ENCODE measurements around the gene SPCS1. TPM values are rescaled to one million over a fixed set of nuclear protein-coding genes. Genes with fewer than 3 reads are reported as not detected.
A peak's percentile ranks its signal among the peaks of the same experiment; 100 is the strongest.

Gene SPCS1
- total and polyA plus RNA-seq, 12 donors = 42.2 to 409 (median 137) TPM

- no peaks in the 10 kb centered on the region for H3K9me3 ChIP-seq (replicated peaks in 1 of 3)
- TF ChIP-seq CTCF (IDR thresholded peaks at IDR 0.05) (no peak), POLR2A (IDR thresholded peaks at IDR 0.05) (no peak)
- no peak overlapping the region for H3K4me3 ChIP-seq
- intact Hi-C loops (cut with DNase I) = loop anchor here in 1 of 2 donors (10.0 kb wide), 1 partner anchor 221 kb away; no protein-coding TSS in a partner anchor
- H3K27ac ChIP-seq = no peak overlapping the region
- DNase-seq = no peak
- no peaks in the 10 kb centered on the region for H3K27me3 ChIP-seq
- WGBS, 4 donors = 78 to 94% (median 84%) methylated on average over 4 of the region's 4 CpGs
- H3K4me1 ChIP-seq (replicated peaks in 1 of 2) = peaks cover 0 to 1% of the 10 kb centered on the region in 2 donors
- H3K36me3 ChIP-seq (replicated peaks in 1 of 2) = peaks cover 0 to 79% of the 10 kb centered on the region in 2 donors
Observed at GRCh38 chr3:52695798-52696671, 9.9 kb upstream of the SPCS1 start.

- Histone ChIP-seq H3K36me3 (replicated peaks in 1 of 2) (peaks cover 0 to 69% of the 10 kb centered on the region in 2 donors), H3K27ac (no peak overlapping the region), H3K4me3 (no peak overlapping the region), H3K4me1 (replicated peaks in 1 of 2) (peaks cover 4 to 11% of the 10 kb centered on the region in 2 donors), H3K27me3 (no peaks in the 10 kb centered on the region), H3K9me3 (replicated peaks in 1 of 3) (no peaks in the 10 kb centered on the region)
- intact Hi-C loops (cut with DNase I) = loop anchor here in 1 of 2 donors (10.0 kb wide), 1 partner anchor 222 kb away; no protein-coding TSS in a partner anchor
- no peak for DNase-seq
- WGBS, 4 donors = 79 to 86% (median 81%) methylated on average over 2 of the region's 2 CpGs
- TF ChIP-seq POLR2A (IDR thresholded peaks at IDR 0.05) (no peak), CTCF (IDR thresholded peaks at IDR 0.05) (no peak)
Observed at GRCh38 chr3:52696830-52697631, 8.9 kb upstream of the SPCS1 start.

GRCh38 chr3:52697632-52697965 is 8.3 kb upstream of the SPCS1 start:
- H3K4me3 ChIP-seq = no peak overlapping the region
- TF ChIP-seq POLR2A (IDR thresholded peaks at IDR 0.05) (no peak), CTCF (IDR thresholded peaks at IDR 0.05) (no peak)
- DNase-seq = no peak
- H3K27me3 ChIP-seq = no peaks in the 10 kb centered on the region
- no peak overlapping the region for H3K27ac ChIP-seq
- intact Hi-C loops (cut with DNase I) = loop anchor here in 1 of 2 donors (10.0 kb wide), 1 partner anchor 223 kb away; no protein-coding TSS in a partner anchor
- no peaks in the 10 kb centered on the region for H3K9me3 ChIP-seq (replicated peaks in 1 of 3)
- H3K4me1 ChIP-seq (replicated peaks in 1 of 2) = peaks cover 5 to 17% of the 10 kb centered on the region in 2 donors
- H3K36me3 ChIP-seq (replicated peaks in 1 of 2) = peaks cover 0 to 64% of the 10 kb centered on the region in 2 donors
- 91 to 95% (median 92%) methylated on average over 4 of the region's 4 CpGs for WGBS, 4 donors

- 70 to 76% (median 73%) methylated on average over 7 of the region's 7 CpGs for WGBS, 4 donors
- Histone ChIP-seq H3K36me3 (replicated peaks in 1 of 2) (peaks cover 0 to 15% of the 10 kb centered on the region in 2 donors), H3K27ac (peak overlapping the region in 3 of 5 donors; percentile 82 to 88 (median 88)), H3K9me3 (replicated peaks in 1 of 3) (no peaks in the 10 kb centered on the region), H3K27me3 (no peaks in the 10 kb centered on the region), H3K4me3 (no peak overlapping the region), H3K4me1 (replicated peaks in 1 of 2) (peaks cover 33 to 57% of the 10 kb centered on the region in 2 donors)
- intact Hi-C loops (cut with DNase I) = no loop called here
- no peak for DNase-seq
- TF ChIP-seq CTCF (IDR thresholded peaks at IDR 0.05) (no peak), POLR2A (IDR thresholded peaks at IDR 0.05) (no peak)
Observed at GRCh38 chr3:52703341-52703740, 2.6 kb upstream of the SPCS1 start.
